ENCODE results near the gene F7. TPM values are rescaled to one million over a fixed set of nuclear protein-coding genes. Genes with fewer than 3 reads are reported as not detected.
"Not testable (repeated sequence)": the region's sequence is repeated elsewhere in the genome, so short reads cannot be mapped to it uniquely, and the experiment has no call there.

The F7 gene
- total RNA-seq, 1 experiment from 2014 or later, result not detected

GRCh38 chr13:113110048-113110851 lies 4.7 kb downstream of the F7 start:
- H3K36me3 ChIP-seq (ENCODE audit: control insufficient read depth, insufficient read depth, low read length), result no peaks in the 10 kb centered on the region
- peaks cover 4% of the 10 kb centered on the region for H3K4me1 ChIP-seq (ENCODE audit: control insufficient read depth, insufficient read depth, low read length)
- DNase-seq (ENCODE audit: low read depth, low spot score) (no peak), ATAC-seq (no peak)
- no peak overlapping the region for H3K4me3 ChIP-seq (ENCODE audit: low read depth in 2 of 2, low read length in 2 of 2)
- intact Hi-C loops (cut with micrococcal nuclease; ENCODE audit: unreplicated experiment) (no loop called here), in situ Hi-C loops (cut with HindIII; ENCODE audit: low pct_unique_long_range_greater_than_20kb, low sequenced_read_pairs) (no loop called here)
- ChIA-PET CTCF (no interaction called here), POLR2A (no interaction called here)
- H3K9me3 ChIP-seq (ENCODE audit: control insufficient read depth, insufficient read depth, low read depth, low read length), result no peaks in the 10 kb centered on the region
- H3K27me3 ChIP-seq (ENCODE audit: control insufficient read depth, insufficient read depth, low read length), result no peaks in the 10 kb centered on the region
- H3K27ac ChIP-seq (ENCODE audit: low read length), result no peak overlapping the region
- BruUV-seq (replicated peaks), result no TSS peak
- TF ChIP-seq POLR2AphosphoS5 (IDR thresholded peaks at IDR 0.05; ENCODE audit: low read depth, low read length), result no peak
- no peak for TF ChIP-seq TCF7L2 (IDR thresholded peaks at IDR 0.05; ENCODE audit: low read depth, low read length)
- no peak for TF ChIP-seq CTCF (IDR thresholded peaks at IDR 0.05)
- no peak for TF ChIP-seq REST (IDR thresholded peaks at IDR 0.05; ENCODE audit: insufficient read depth in 1 of 2, low read depth in 2 of 2, low read length in 1 of 2)
- no peak for TF ChIP-seq SIN3A (IDR thresholded peaks at IDR 0.05; ENCODE audit: borderline replicate concordance, insufficient read depth, low read depth, low read length)

GRCh38 chr13:113110852-113111315 lies 5.3 kb downstream of the F7 start:
- TF ChIP-seq REST (IDR thresholded peaks at IDR 0.05; ENCODE audit: insufficient read depth in 1 of 2, low read depth in 2 of 2, low read length in 1 of 2), result no peak
- TF ChIP-seq POLR2AphosphoS5 (IDR thresholded peaks at IDR 0.05; ENCODE audit: low read depth, low read length), result no peak
- TF ChIP-seq SIN3A (IDR thresholded peaks at IDR 0.05; ENCODE audit: borderline replicate concordance, insufficient read depth, low read depth, low read length), result no peak
- TF ChIP-seq CTCF (IDR thresholded peaks at IDR 0.05), result no peak
- TF ChIP-seq TCF7L2 (IDR thresholded peaks at IDR 0.05; ENCODE audit: low read depth, low read length), result no peak
- no peaks in the 10 kb centered on the region for H3K36me3 ChIP-seq (ENCODE audit: control insufficient read depth, insufficient read depth, low read length)
- H3K9me3 ChIP-seq (ENCODE audit: control insufficient read depth, insufficient read depth, low read depth, low read length), result no peaks in the 10 kb centered on the region
- POLR2A ChIA-PET, result no interaction called here
- no TSS peak for BruUV-seq (replicated peaks)
- ATAC-seq, result no peak
- intact Hi-C loops (cut with micrococcal nuclease; ENCODE audit: unreplicated experiment) (no loop called here), in situ Hi-C loops (cut with HindIII; ENCODE audit: low pct_unique_long_range_greater_than_20kb, low sequenced_read_pairs) (no loop called here)
- H3K27ac ChIP-seq (ENCODE audit: low read length), result no peak overlapping the region
- no peaks in the 10 kb centered on the region for H3K4me1 ChIP-seq (ENCODE audit: control insufficient read depth, insufficient read depth, low read length)
- no peaks in the 10 kb centered on the region for H3K27me3 ChIP-seq (ENCODE audit: control insufficient read depth, insufficient read depth, low read length)
- no peak overlapping the region for H3K4me3 ChIP-seq (ENCODE audit: low read depth in 2 of 2, low read length in 2 of 2)
- CTCF ChIA-PET, result no interaction called here
- no peak for DNase-seq (ENCODE audit: low read depth, low spot score)

GRCh38 chr13:113111821-113112220 lies 6.2 kb downstream of the F7 start:
- DNase-seq (ENCODE audit: low read depth, low spot score); H3K27ac ChIP-seq (ENCODE audit: low read length); H3K4me3 ChIP-seq (ENCODE audit: low read depth in 2 of 2, low read length in 2 of 2); CTCF ChIA-PET; intact Hi-C loops (cut with micrococcal nuclease; ENCODE audit: unreplicated experiment); H3K36me3 ChIP-seq (ENCODE audit: control insufficient read depth, insufficient read depth, low read length); H3K9me3 ChIP-seq (ENCODE audit: control insufficient read depth, insufficient read depth, low read depth, low read length); BruUV-seq (replicated peaks); ATAC-seq; POLR2A ChIA-PET; in situ Hi-C loops (cut with HindIII; ENCODE audit: low pct_unique_long_range_greater_than_20kb, low sequenced_read_pairs); H3K27me3 ChIP-seq (ENCODE audit: control insufficient read depth, insufficient read depth, low read length); H3K4me1 ChIP-seq (ENCODE audit: control insufficient read depth, insufficient read depth, low read length): not testable (repeated sequence)

All from Panc1 (cell line).